GM23338 (cell line): ENCODE results near the gene INTS2. TPM values are rescaled to one million over a fixed set of nuclear protein-coding genes. Genes with fewer than 3 reads are reported as not detected.

Experiments
- ATAC-seq: fragments of 200-7000 bp; cut with Tn5 transposase; 3 replicates; pipeline ENCODE4 v1.9.1; 2020
- DNase-seq: peaks from one replicate; pipeline ENCODE4 v3.0.0-alpha.2; 2015; ENCODE audit warnings: low spot score
- H2AFZ ChIP-seq: fragments of 200-600 bp; sonication (generic); 2 replicates; pipeline ENCODE4 v1.8.0; 2016; ENCODE audit warnings: antibody characterized with exemption, mild to moderate bottlenecking, moderate library complexity
- H3F3A ChIP-seq: fragments of 200-600 bp; sonication (generic); replicated peaks from 2 replicates; pipeline ENCODE4 v1.8.0; 2017; ENCODE audit warnings: antibody characterized with exemption, mixed run types, low read depth
- H3K27ac ChIP-seq: fragments of 200-600 bp; sonication (generic); 2 replicates; pipeline ENCODE4 v1.6.1; 2016; ENCODE audit warnings: low read depth
- H3K27me3 ChIP-seq: fragments of 200-600 bp; sonication (generic); 2 replicates; pipeline ENCODE4 v1.8.0; 2016; ENCODE audit warnings: mild to moderate bottlenecking, mixed run types, moderate library complexity; ENCODE audit not compliant: insufficient read depth
- H3K36me3 ChIP-seq: fragments of 200-600 bp; sonication (generic); 2 replicates; pipeline ENCODE4 v1.8.0; 2016; ENCODE audit warnings: mild to moderate bottlenecking; ENCODE audit not compliant: insufficient read depth
- H3K4me1 ChIP-seq: fragments of 200-600 bp; sonication (generic); 2 replicates; pipeline ENCODE4 v1.8.0; 2016; ENCODE audit warnings: mild to moderate bottlenecking, moderate library complexity; ENCODE audit not compliant: insufficient read depth
- H3K4me2 ChIP-seq: fragments of 200-600 bp; sonication (generic); 2 replicates; pipeline ENCODE4 v1.7.1; 2017; ENCODE audit warnings: mixed run types
- H3K4me3 ChIP-seq: fragments of 200-600 bp; sonication (generic); 2 replicates; pipeline ENCODE4 v1.6.1; 2016; ENCODE audit warnings: mixed run types
- H3K79me2 ChIP-seq: fragments of 200-600 bp; sonication (generic); replicated peaks from 2 replicates; pipeline ENCODE4 v1.8.0; 2017; ENCODE audit warnings: mild to moderate bottlenecking; ENCODE audit not compliant: insufficient read depth
- H3K9me2 ChIP-seq: fragments of 200-600 bp; sonication (generic); 2 replicates; pipeline ENCODE4 v1.8.0; 2017; ENCODE audit not compliant: insufficient read depth
- H4K20me1 ChIP-seq: fragments of 200-600 bp; sonication (generic); replicated peaks from 2 replicates; pipeline ENCODE4 v1.8.0; 2017; ENCODE audit warnings: mild to moderate bottlenecking; ENCODE audit not compliant: insufficient read depth
- H3K27ac Mint-ChIP-seq: 2 replicates; pipeline ENCODE4 v1.8.0; 2020; ENCODE audit warnings: inconsistent platforms, mild to moderate bottlenecking, moderate library complexity, mixed read lengths
- H3K27me3 Mint-ChIP-seq: 3 replicates; pipeline ENCODE4 v1.8.0; 2022; ENCODE audit warnings: low read depth, mild to moderate bottlenecking, moderate library complexity, mixed read lengths, inconsistent platforms; ENCODE audit not compliant: insufficient read depth, poor library complexity
- H3K36me3 Mint-ChIP-seq: 3 replicates; pipeline ENCODE4 v1.8.0; 2021; ENCODE audit warnings: low read depth, mild to moderate bottlenecking, inconsistent platforms, moderate library complexity, mixed read lengths
- H3K4me1 Mint-ChIP-seq: 3 replicates; pipeline ENCODE4 v1.8.0; 2020; ENCODE audit warnings: mild to moderate bottlenecking, inconsistent platforms, mixed read lengths
- H3K4me3 Mint-ChIP-seq: 3 replicates; pipeline ENCODE4 v1.8.0; 2021; ENCODE audit warnings: moderate library complexity, mild to moderate bottlenecking, inconsistent platforms, mixed read lengths
- H3K9me3 Mint-ChIP-seq: 3 replicates; pipeline ENCODE4 v1.8.0; 2020; ENCODE audit warnings: moderate library complexity, mild to moderate bottlenecking, inconsistent platforms, mixed read lengths
- EZH2phosphoT487 ChIP-seq: fragments of 200-600 bp; sonication (generic); IDR thresholded peaks from one replicate; pipeline ENCODE4 v1.8.1; 2018; ENCODE audit warnings: antibody characterized with exemption; ENCODE audit not compliant: unreplicated experiment
- NANOG ChIP-seq: IDR thresholded peaks from 2 replicates; pipeline ENCODE4 v1.6.1; 2016; ENCODE audit warnings: antibody characterized with exemption, borderline replicate concordance
- POLR2AphosphoS5 ChIP-seq: IDR thresholded peaks from 2 replicates; pipeline ENCODE4 v1.6.1; 2016; ENCODE audit warnings: antibody characterized with exemption, low read depth
- STAT1 ChIP-seq: IDR thresholded peaks from one replicate; pipeline ENCODE4 v1.6.1; 2016; ENCODE audit warnings: antibody characterized with exemption; ENCODE audit not compliant: unreplicated experiment
- ZNF114 ChIP-seq: fragments of 250-450 bp; sonication (Bioruptor Pico); IDR thresholded peaks from 2 replicates; pipeline ENCODE4 v1.5.0; 2020; ENCODE audit warnings: mild to moderate bottlenecking, moderate library complexity
- ZNF331 ChIP-seq: fragments of 250-450 bp; sonication (Bioruptor Pico); IDR thresholded peaks from 2 replicates; pipeline ENCODE4 v1.5.0; 2020; ENCODE audit warnings: low read depth, mild to moderate bottlenecking, moderate library complexity
- ZNF462 ChIP-seq: fragments of 250-450 bp; sonication (Bioruptor Pico); IDR thresholded peaks from 2 replicates; pipeline ENCODE4 v1.5.0; 2020; ENCODE audit warnings: mild to moderate bottlenecking, moderate library complexity
- polyA plus RNA-seq: library from polyadenylated mRNA; unstranded; fragments of >200 nt; fragmentation: Nextera tagmentation; extraction: Ambion mirVana; gene quantifications from 2 replicates; pipeline ENCODE4 v1.2.1, GENCODE V29; 2016
- total RNA-seq: library from RNA; depleted of rRNA; stranded (reverse); fragments of >200 nt; shearing (Covaris generic); gene quantifications from 2 replicates; pipeline ENCODE4 v1.2.3, GENCODE V29; 2014

Gene INTS2
- total and polyA plus RNA-seq, 2 experiments from 2014 or later: 5.9 to 31.6 TPM

GRCh38 chr17:61875285-61875684 lies 52.5 kb downstream of the INTS2 start:
- Histone ChIP-seq H3K27me3 (no peaks in the 10 kb centered on the region), H3F3A (no peaks in the 10 kb centered on the region), H3K4me2 (no peak overlapping the region), H3K27ac (no peak overlapping the region), H3K4me3 (no peak overlapping the region), H3K36me3 (peaks cover 14% of the 10 kb centered on the region), H3K79me2 (no peaks in the 10 kb centered on the region), H4K20me1 (no peaks in the 10 kb centered on the region), H3K4me1 (no peaks in the 10 kb centered on the region), H3K9me2 (no peaks in the 10 kb centered on the region), H2AFZ (no peak overlapping the region)
- H3K9me3 Mint-ChIP-seq: no peaks in the 10 kb centered on the region
- H3K36me3 Mint-ChIP-seq: peaks cover 13% of the 10 kb centered on the region; the same call in 2 of the 3 replicates
- DNase-seq (no peak), ATAC-seq (no peak)
- H3K4me3 Mint-ChIP-seq: no peak overlapping the region
- no peaks in the 10 kb centered on the region for H3K27me3 Mint-ChIP-seq
- no peaks in the 10 kb centered on the region for H3K4me1 Mint-ChIP-seq
- TF ChIP-seq STAT1 (no peak), ZNF331 (CRISPR knock-in tag) (no peak)
- H3K27ac Mint-ChIP-seq: no peak overlapping the region

- H3K4me1 Mint-ChIP-seq: no peaks in the 10 kb centered on the region
- no peaks in the 10 kb centered on the region for H3K27me3 Mint-ChIP-seq
- Histone ChIP-seq H3K4me1 (no peaks in the 10 kb centered on the region), H3K4me3 (no peak overlapping the region), H3K36me3 (peaks cover 16% of the 10 kb centered on the region), H3K27me3 (no peaks in the 10 kb centered on the region), H3F3A (no peaks in the 10 kb centered on the region), H2AFZ (no peak overlapping the region), H3K27ac (no peak overlapping the region), H3K4me2 (no peak overlapping the region), H3K79me2 (no peaks in the 10 kb centered on the region), H3K9me2 (no peaks in the 10 kb centered on the region), H4K20me1 (no peaks in the 10 kb centered on the region)
- no peak overlapping the region for H3K4me3 Mint-ChIP-seq
- H3K9me3 Mint-ChIP-seq: no peaks in the 10 kb centered on the region
- no peak for DNase-seq
- TF ChIP-seq EZH2phosphoT487 (no peak), ZNF114 (CRISPR knock-in tag) (no peak)
- peaks cover 14% of the 10 kb centered on the region; the same call in 2 of the 3 replicates for H3K36me3 Mint-ChIP-seq
- no peak for ATAC-seq
- no peak overlapping the region for H3K27ac Mint-ChIP-seq
These were observed 53.7 kb downstream of the INTS2 start for GRCh38 chr17:61874075-61874474.

GRCh38 chr17:61872099-61872498 lies 55.7 kb downstream of the INTS2 start:
- ATAC-seq: no peak
- H2AFZ ChIP-seq: no peak overlapping the region
- no peaks in the 10 kb centered on the region for H3K27me3 ChIP-seq
- H3K79me2 ChIP-seq: no peaks in the 10 kb centered on the region
- H3K4me2 ChIP-seq: no peak overlapping the region
- no peak overlapping the region for H3K27ac Mint-ChIP-seq
- H3K9me3 Mint-ChIP-seq: no peaks in the 10 kb centered on the region
- no peaks in the 10 kb centered on the region for H3F3A ChIP-seq
- TF ChIP-seq NANOG (no peak), POLR2AphosphoS5 (no peak), ZNF462 (CRISPR knock-in tag) (no peak), ZNF331 (CRISPR knock-in tag) (no peak)
- H3K4me3 Mint-ChIP-seq: no peak overlapping the region
- peaks cover 6% of the 10 kb centered on the region; the same call in 2 of the 3 replicates for H3K36me3 Mint-ChIP-seq
- H3K4me3 ChIP-seq: no peak overlapping the region
- no peaks in the 10 kb centered on the region for H4K20me1 ChIP-seq
- no peaks in the 10 kb centered on the region for H3K9me2 ChIP-seq
- H3K4me1 Mint-ChIP-seq: no peaks in the 10 kb centered on the region
- peaks cover 14% of the 10 kb centered on the region for H3K36me3 ChIP-seq
- no peaks in the 10 kb centered on the region for H3K4me1 ChIP-seq
- no peaks in the 10 kb centered on the region for H3K27me3 Mint-ChIP-seq
- H3K27ac ChIP-seq: no peak overlapping the region
- no peak for DNase-seq
